ENCODE results near the gene CD207. TPM values are rescaled to one million over a fixed set of nuclear protein-coding genes. Genes with fewer than 3 reads are reported as not detected.

Gene CD207
- total RNA-seq, 1 experiment from 2014 or later = not detected

- Histone ChIP-seq H3K4me2 (ENCODE audit: low read length) (no peak overlapping the region), H4K20me1 (ENCODE audit: low read length) (no peaks in the 10 kb centered on the region), H3K9ac (ENCODE audit: low read length) (no peak overlapping the region), H3K4me3 (ENCODE audit: low read length) (no peak overlapping the region), H3K27ac (ENCODE audit: low read length) (no peak overlapping the region), H3K4me1 (ENCODE audit: insufficient read depth, low read length) (no peaks in the 10 kb centered on the region), H2AFZ (ENCODE audit: low read length) (no peak overlapping the region), H3K36me3 (ENCODE audit: low read depth, low read length) (no peaks in the 10 kb centered on the region), H3K79me2 (ENCODE audit: low read length) (no peaks in the 10 kb centered on the region), H3K9me2 (replicated peaks; ENCODE audit: low read length) (no peaks in the 10 kb centered on the region), H3K27me3 (ENCODE audit: low read length) (peaks cover 59% of the 10 kb centered on the region), H3F3A (ENCODE audit: low read length, unreplicated experiment) (no peaks in the 10 kb centered on the region), H3K9me3 (ENCODE audit: low read length) (no peaks in the 10 kb centered on the region)
- ChIA-PET CTCF (no interaction called here), POLR2A (ENCODE audit: unreplicated experiment) (no interaction called here)
- intact Hi-C loops (cut with micrococcal nuclease) = no loop called here
- ATAC-seq (no peak), DNase-seq (no peak)
- no TSS peak for BruUV-seq (replicated peaks)
- no peak for TF ChIP-seq EZH2 (IDR thresholded peaks at IDR 0.05; ENCODE audit: low read length, unreplicated experiment)
Measured at GRCh38 chr2:70793450-70793849, 42.2 kb downstream of the CD207 start.

DNA sequence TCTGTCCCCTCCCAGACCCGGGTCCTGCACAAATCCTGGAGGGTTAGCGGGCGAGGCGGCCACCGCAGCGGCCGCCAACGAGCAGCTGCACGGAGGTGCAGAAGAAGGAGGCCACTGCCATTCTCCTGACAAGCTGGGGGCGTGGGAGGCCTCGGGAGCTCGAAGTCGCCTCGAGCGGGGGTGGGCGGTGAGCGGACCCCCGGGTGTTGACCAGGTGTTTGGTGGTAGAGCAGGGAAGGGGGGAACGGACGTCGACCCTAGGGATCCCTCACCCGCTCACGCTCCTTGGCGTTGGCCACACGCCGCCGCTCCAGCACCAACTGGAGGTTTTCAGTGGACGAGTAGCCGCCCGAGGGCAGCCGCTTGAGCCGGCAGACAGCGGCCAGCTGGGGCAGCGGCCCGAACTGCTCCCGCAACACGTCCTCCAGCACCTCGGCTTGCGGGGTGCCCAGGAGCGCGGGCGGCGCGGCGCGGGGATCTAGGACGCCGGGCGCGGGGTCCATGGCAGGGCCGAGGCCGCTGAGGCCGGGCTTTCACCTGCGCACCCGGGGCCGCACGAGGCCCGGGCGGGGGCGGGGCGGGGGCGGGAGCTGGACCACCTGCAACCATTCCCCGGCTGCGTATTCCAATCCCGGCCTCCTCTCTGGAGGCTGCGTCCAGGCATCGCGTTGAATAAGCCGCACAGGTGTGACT, 45.3 kb downstream of the CD207 start, which contains the start of gene FIGLA:
TSS of gene FIGLA (minus strand) at position 508 of the 693 bp plus-strand sequence. CDS start at position 503, 5 bp downstream.
- ATAC-seq (no peak), DNase-seq (no peak)
- no peak within 1 kb of the TSS for H3K27ac ChIP-seq (ENCODE audit: low read length)
- no peaks in the 10 kb centered on the region for H3K9me3 ChIP-seq (ENCODE audit: low read length)
- H4K20me1 ChIP-seq (ENCODE audit: low read length) = no peaks in the 10 kb centered on the region
- H3K9me2 ChIP-seq (replicated peaks; ENCODE audit: low read length) = no peaks in the 10 kb centered on the region
- no peak within 1 kb of the TSS for H3K9ac ChIP-seq (ENCODE audit: low read length)
- ChIA-PET CTCF (no interaction called here), POLR2A (ENCODE audit: unreplicated experiment) (no interaction called here)
- peaks cover 63% of the 10 kb centered on the region for H3K27me3 ChIP-seq (ENCODE audit: low read length)
- H3K79me2 ChIP-seq (ENCODE audit: low read length) = no peaks in the 10 kb centered on the region
- no peaks in the 10 kb centered on the region for H3K36me3 ChIP-seq (ENCODE audit: low read depth, low read length)
- H3K4me3 ChIP-seq (ENCODE audit: low read length) = peak within 1 kb of the TSS; percentile 29
- no peaks in the 10 kb centered on the region for H3F3A ChIP-seq (ENCODE audit: low read length, unreplicated experiment)
- H3K4me1 ChIP-seq (ENCODE audit: insufficient read depth, low read length) = no peaks in the 10 kb centered on the region
- intact Hi-C loops (cut with micrococcal nuclease) = no loop called here
- peak within 1 kb of the TSS; percentile 64 for H3K4me2 ChIP-seq (ENCODE audit: low read length)
- peak within 1 kb of the TSS; percentile 50 for H2AFZ ChIP-seq (ENCODE audit: low read length)
- TF ChIP-seq EZH2 (IDR thresholded peaks at IDR 0.05; ENCODE audit: low read length, unreplicated experiment) (no peak), EZH2phosphoT487 (IDR thresholded peaks at IDR 0.05; ENCODE audit: borderline replicate concordance, low read length) (no peak)
- TF ChIP-seq, protein P1, sequence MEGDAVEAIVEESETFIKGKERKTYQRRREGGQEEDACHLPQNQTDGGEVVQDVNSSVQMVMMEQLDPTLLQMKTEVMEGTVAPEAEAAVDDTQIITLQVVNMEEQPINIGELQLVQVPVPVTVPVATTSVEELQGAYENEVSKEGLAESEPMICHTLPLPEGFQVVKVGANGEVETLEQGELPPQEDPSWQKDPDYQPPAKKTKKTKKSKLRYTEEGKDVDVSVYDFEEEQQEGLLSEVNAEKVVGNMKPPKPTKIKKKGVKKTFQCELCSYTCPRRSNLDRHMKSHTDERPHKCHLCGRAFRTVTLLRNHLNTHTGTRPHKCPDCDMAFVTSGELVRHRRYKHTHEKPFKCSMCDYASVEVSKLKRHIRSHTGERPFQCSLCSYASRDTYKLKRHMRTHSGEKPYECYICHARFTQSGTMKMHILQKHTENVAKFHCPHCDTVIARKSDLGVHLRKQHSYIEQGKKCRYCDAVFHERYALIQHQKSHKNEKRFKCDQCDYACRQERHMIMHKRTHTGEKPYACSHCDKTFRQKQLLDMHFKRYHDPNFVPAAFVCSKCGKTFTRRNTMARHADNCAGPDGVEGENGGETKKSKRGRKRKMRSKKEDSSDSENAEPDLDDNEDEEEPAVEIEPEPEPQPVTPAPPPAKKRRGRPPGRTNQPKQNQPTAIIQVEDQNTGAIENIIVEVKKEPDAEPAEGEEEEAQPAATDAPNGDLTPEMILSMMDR (conservative IDR thresholded peaks at IDR 0.05; ENCODE audit: low read depth, low read length) = no peak
- no TSS peak for BruUV-seq (replicated peaks)

GRCh38 chr2:70789304-70790135, 46.1 kb downstream of the CD207 start:
- Histone ChIP-seq H2AFZ (ENCODE audit: low read length) (peak overlapping the region; percentile 50), H4K20me1 (ENCODE audit: low read length) (no peaks in the 10 kb centered on the region), H3K4me1 (ENCODE audit: insufficient read depth, low read length) (no peaks in the 10 kb centered on the region), H3K79me2 (ENCODE audit: low read length) (no peaks in the 10 kb centered on the region), H3K36me3 (ENCODE audit: low read depth, low read length) (no peaks in the 10 kb centered on the region), H3F3A (ENCODE audit: low read length, unreplicated experiment) (no peaks in the 10 kb centered on the region), H3K9me2 (replicated peaks; ENCODE audit: low read length) (no peaks in the 10 kb centered on the region), H3K9ac (ENCODE audit: low read length) (no peak overlapping the region), H3K27ac (ENCODE audit: low read length) (no peak overlapping the region), H3K27me3 (ENCODE audit: low read length) (peaks cover 58% of the 10 kb centered on the region), H3K9me3 (ENCODE audit: low read length) (no peaks in the 10 kb centered on the region), H3K4me2 (ENCODE audit: low read length) (peak overlapping the region; percentile 64), H3K4me3 (ENCODE audit: low read length) (peak overlapping the region; percentile 29)
- no TSS peak for BruUV-seq (replicated peaks)
- DNase-seq = peak; percentile 73
- TF ChIP-seq EZH2phosphoT487 (IDR thresholded peaks at IDR 0.05; ENCODE audit: borderline replicate concordance, low read length) = no peak
- TF ChIP-seq, protein P1 (conservative IDR thresholded peaks at IDR 0.05; ENCODE audit: low read depth, low read length) = peak; percentile 84
- intact Hi-C loops (cut with micrococcal nuclease) = loop anchor here (5.0 to 10.0 kb wide), 3 partner anchors 73 to 485 kb away; partner anchors contain the start of gene FAM136A
- peak; percentile 90 for ATAC-seq
- ChIA-PET CTCF (interaction anchor here (0.8 kb wide), 1 partner anchor 159 kb away, joined by 3 read pairs; no protein-coding TSS in a partner anchor), POLR2A (ENCODE audit: unreplicated experiment) (no interaction called here)
